NCI-H1436 treated with DMSO at 0.1 percent for 48 hours (cell line): Measurements from ENCODE around the gene TCAIM.
"Not testable (repeated sequence)": the region's sequence is repeated elsewhere in the genome, so short reads cannot be mapped to it uniquely, and the experiment has no call there.

Source experiments
- DNase-seq: peaks from one replicate; lab custom pipeline; 2025; lab: John Stamatoyannopoulos, UW

Gene TCAIM

GRCh38 chr3:44415421-44415820 is 76.9 kb downstream of the TCAIM start:
- DNase-seq, result no peak

GRCh38 chr3:44416031-44417030 is 77.8 kb downstream of the TCAIM start:
- DNase-seq, result no peak

- not testable (repeated sequence) for DNase-seq
These were observed 79.6 kb downstream of the TCAIM start for GRCh38 chr3:44418118-44418517.

GRCh38 chr3:44418549-44418948 is 80.0 kb downstream of the TCAIM start:
- DNase-seq, result no peak

- no peak for DNase-seq
These were observed 80.8 kb downstream of the TCAIM start for GRCh38 chr3:44419116-44419922.

- DNase-seq, result no peak
These were observed 81.5 kb downstream of the TCAIM start for GRCh38 chr3:44419923-44420650.

- no peak for DNase-seq
These were observed 82.1 kb downstream of the TCAIM start for GRCh38 chr3:44420676-44421075.

- no peak for DNase-seq
These were observed 82.7 kb downstream of the TCAIM start for GRCh38 chr3:44421280-44421679.

GRCh38 chr3:44424758-44425157 is 86.2 kb downstream of the TCAIM start:
- no peak for DNase-seq

GRCh38 chr3:44427683-44428082 is 89.1 kb downstream of the TCAIM start:
- DNase-seq, result no peak

- no peak for DNase-seq
These were observed 90.3 kb downstream of the TCAIM start for GRCh38 chr3:44428910-44429309.

- DNase-seq, result no peak
These were observed 90.9 kb downstream of the TCAIM start for GRCh38 chr3:44429459-44429858.

GRCh38 chr3:44430466-44430865 is 91.9 kb downstream of the TCAIM start:
- DNase-seq, result no peak

GRCh38 chr3:44434834-44435510 is 96.4 kb downstream of the TCAIM start:
- DNase-seq, result no peak

GRCh38 chr3:44436181-44436580 is 97.6 kb downstream of the TCAIM start:
- no peak for DNase-seq

GRCh38 chr3:44437800-44438199 is 99.2 kb downstream of the TCAIM start:
- no peak for DNase-seq

- DNase-seq, result no peak
These were observed 101.1 kb downstream of the TCAIM start for GRCh38 chr3:44439499-44440295.

- no peak for DNase-seq
These were observed 104.2 kb downstream of the TCAIM start for GRCh38 chr3:44442596-44443309.

GRCh38 chr3:44444437-44444836 is 105.9 kb downstream of the TCAIM start:
- no peak for DNase-seq
